Frontal cortex (tissue), 4 donors: ENCODE measurements around the gene ATP5ME. TPM values are rescaled to one million over a fixed set of nuclear protein-coding genes. Genes with fewer than 3 reads are reported as not detected.

Source experiments
- DNase-seq, 2 donors: peaks; one replicate each; pipeline ENCODE4 v3.0.0; 2012; ENCODE audit warnings: low spot score in 2 of 2
- FAIRE-seq: peaks from 2 replicates; lab custom pipeline; 2012; peaks lifted over from hg19 to GRCh38; lab: Jason Lieb, UNC
- total RNA-seq: library from RNA; depleted of rRNA; stranded (reverse); fragments of >200 nt; gene quantifications from one replicate; pipeline ENCODE4 v1.2.3, GENCODE V29; 2014
- donor health status: control.
- donor health status: control.
- donor health status: control.

Gene ATP5ME
- total RNA-seq, 1 donor from 2014 or later, result 70.9 TPM

DNA sequence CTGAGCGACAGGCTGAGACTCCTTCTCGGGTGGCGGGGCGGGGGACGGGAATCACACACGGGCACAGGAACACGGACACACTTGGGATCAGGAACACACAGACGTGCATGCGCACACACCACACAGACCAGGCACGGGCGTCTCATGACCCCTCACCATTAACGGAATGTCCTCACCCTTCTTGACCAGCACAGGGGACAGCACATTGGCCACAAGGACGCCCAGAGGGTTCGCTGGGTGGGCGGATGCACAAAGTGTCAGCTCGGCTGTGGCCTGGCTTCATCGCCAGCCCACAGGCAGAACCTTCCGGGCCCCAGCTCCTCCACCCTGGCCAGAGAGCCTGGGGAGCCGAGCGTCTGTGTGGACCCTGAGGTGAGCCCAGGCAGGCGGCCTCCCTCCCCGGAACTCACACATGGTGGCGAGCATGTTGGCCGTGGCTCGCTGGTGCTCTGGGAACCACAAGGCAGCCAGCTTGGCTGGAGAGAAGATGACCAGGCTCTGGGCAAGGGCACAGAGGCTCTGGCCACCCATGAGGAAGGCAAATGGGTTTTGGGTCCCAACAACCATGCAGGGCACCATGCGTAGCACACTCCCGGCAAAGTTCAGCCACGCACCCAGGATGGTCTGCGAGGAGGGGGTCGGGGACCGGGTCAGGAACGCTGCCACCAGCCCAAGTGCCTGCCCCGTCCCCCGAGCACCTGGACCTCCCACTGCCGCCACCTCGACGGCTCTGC is 11.8 kb upstream of the ATP5ME start:
- DNase-seq (no peak), FAIRE-seq (no peak)

DNA sequence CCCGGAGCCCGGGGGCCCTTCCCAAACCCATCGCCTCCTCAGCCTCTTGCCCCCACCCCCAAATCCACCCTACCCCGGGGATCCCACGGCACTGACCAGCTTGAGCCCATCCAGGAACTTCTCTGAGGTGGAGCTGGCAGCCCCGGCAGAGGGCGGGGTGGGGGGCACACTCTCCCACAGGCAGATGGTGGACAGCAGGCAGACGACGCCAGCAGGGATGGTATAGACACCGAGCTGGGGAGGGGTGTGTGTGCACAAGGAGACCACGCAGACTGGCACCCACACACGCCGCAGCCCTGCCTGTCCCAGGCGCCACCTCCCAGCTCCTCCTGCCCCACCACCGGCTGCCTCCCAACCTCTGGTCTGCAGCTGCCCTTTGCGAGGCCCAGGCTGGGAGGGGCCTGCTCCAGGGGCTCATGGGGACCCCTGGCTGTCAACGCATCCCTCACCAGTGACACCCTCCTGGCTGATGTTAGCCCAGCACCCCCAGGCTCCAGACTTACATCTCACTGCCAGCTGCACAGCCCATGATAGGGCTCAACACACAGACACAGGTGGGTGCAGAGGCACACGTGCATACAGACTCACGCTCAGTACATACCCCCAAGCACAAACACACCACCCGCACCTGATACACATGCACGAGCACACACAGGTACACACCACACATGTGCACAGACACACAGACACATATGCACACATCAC is 10.7 kb upstream of the ATP5ME start:
- DNase-seq, result no peak
- FAIRE-seq, result no peak

DNA sequence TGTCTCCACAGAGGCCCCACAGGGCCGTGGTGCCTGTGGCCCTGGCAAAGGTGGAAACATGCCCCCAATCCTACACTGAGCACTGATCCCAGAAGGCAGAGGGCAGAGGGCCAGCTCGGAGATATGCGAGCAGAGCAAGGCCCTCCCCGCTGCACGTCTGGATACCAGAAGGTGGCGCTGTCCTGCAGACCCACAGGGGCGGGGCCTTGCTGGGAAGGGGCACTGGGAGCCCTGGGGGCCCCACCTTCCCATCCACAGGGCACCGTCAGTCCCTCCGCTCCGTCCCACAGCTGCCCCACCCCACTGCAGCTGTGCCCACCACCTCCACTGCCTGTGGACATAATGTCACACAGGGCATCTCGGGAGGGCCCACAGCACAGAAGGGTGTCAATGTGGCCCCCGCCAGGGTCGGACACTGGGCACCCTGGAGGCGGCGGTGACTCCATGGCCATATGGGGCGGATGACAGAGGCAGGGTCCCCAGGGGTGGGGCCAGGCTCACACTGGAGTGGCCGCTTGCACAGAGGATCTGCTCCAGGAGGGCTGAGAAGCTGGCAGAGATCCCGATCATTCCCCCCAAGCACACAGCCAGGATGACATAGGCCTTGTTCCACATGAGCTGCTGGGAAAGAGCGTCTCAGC is 10.0 kb upstream of the ATP5ME start:
- no peak for FAIRE-seq
- peak; percentile 73 to 83 for DNase-seq

DNA sequence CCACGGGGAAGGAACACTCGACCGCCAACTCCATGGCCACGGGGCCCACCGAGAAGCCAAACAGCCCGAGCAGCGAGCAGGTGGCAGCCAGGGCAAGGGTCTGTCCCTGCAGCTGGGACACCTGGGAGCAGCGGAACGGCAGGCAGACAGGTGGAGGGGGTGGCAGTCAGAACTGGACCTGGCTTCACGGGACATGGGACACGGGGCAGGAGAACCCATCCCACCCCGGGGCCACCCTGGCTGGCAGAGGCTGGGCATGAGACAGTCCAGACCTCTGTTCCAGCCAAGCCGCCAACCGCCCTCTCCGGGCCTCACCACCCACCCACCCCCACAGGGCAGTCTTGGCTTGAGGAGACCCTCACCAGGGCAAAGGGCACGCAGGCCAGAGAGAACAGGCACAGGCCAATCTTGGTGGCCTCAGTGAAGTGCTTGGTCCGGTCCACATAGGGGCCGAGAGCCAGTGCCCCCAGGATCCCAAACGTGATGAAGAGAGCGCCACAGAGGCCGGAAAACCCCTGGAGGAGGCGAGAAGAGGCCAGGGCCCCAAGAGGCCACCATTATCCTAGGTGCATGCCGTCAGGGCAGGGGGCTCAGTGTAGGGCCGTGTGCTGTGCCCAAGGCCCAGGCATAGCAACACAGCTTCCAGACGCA is 9.3 kb upstream of the ATP5ME start:
- no peak for DNase-seq
- FAIRE-seq, result no peak

DNA sequence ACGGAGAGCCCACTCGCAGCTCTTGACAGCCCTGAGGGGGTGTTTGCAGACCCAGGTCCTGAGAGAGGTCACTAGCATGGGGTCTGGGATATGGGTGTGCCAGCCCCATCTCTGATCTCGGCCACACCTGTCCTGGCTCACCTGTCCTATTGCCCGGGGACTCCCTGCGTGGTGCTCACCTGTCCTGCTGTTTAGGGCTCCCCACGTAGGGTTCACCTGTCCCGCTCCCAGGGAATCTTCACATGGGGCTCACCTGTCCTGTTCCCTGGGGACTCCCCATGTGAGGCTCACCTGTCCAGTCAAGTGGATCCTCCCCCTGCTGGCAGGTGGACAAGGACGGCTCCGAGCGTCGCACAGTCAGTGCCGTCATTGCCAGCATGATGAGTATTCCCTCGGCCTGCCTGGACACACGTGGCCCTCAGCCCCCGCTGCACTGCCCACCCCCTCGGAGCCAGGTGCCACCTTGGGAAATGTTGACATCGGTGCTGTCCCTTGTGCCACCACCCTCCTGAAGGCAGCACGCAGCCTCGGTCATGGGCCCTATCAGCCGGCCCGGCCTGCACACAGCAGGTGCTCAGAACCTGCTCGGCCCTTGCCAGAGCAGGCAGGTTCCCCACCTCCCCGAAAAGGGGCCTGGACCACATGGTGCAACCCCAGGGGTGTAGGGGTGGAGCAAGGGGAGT is 8.6 kb upstream of the ATP5ME start:
- DNase-seq (no peak), FAIRE-seq (no peak)

DNA sequence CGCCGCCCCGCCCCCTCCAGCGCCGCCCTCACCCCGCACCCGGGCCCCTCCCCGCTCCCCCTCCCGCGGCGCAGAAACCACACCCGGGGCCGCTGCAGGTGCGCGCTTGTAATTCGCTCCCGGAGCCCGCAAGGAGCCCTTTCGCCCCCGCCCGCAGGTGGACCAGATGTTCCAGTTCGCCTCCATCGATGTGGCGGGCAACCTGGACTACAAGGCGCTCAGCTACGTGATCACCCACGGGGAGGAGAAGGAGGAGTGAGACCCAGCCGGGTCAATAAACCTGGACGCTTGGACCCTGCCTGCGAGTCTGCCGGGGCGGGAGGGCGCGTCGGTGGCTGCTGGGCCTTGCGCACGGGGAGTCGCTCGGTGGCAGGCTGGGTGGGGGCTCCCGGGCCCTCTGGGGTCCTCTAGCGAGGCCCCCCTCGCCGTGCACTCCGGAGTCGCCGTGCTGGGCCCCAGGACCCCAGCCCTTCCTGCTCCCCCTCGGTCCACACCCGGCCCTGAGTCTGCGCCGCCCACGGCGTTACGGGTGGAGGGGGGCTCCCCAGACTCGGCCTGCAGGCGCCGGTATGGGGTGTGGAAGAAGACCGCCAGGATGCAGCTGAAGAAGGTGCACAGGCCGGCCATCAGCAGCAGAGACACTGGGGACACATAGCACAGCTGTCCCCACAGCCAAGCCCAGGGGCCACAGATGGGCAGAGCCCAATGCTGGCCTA is 7.8 kb upstream of the ATP5ME start:
- FAIRE-seq (no peak), DNase-seq (no peak)

DNA sequence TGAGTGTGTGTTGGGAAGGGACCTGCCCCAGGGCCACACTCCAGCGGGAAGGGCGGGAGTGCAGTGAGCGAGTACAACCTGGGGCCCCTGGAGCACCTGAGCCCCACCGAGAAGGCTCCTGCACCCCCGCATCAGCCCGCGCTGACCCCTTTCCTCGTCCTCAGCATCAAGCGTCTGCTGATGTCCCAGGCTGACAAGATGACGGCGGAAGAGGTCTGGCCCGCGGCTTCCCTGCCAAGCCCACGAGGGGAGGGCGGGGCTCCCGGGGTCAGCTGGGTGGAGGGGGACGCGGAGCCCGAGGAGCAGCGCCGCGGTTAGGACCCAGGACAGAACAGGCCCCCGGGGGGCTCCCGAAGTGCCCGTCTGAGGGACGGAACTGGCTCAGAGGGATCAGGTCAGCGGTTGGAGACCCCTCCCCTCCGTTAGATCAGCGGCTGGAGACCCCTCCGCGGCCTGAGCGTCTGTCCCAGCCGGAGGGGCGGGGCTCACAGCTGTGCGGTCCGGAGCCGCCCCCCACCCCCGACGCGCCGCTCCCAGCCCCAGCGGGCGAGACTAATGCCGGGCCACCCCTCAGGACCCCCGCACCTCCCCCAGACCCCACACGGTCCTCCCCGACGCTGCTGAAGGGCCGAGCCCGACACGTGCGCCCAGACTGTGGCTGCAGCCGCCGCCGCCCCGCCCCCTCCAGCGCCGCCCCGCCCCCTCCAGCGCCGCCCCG is 7.0 kb upstream of the ATP5ME start:
- FAIRE-seq (no peak), DNase-seq (peak; percentile 67 to 68)

DNA sequence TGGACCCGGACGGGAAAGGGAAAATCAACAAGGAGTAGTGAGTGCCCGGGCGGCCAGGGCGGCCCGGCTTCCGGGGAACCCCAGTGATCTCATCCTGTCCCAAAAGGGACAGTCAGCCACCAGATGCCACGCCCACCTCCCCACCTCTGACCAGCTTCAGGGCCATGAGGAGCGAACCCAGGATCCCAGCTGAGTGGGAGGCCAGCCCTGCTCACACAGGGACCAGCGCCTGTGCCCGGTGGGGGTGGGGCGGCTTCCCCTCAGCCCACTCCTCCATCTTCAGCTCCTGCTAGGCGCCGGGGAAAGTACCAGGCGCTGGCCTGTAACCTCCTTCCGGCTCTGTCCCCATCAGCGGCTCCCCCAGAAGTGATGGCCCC is 6.5 kb upstream of the ATP5ME start:
- DNase-seq (no peak), FAIRE-seq (no peak)

DNA sequence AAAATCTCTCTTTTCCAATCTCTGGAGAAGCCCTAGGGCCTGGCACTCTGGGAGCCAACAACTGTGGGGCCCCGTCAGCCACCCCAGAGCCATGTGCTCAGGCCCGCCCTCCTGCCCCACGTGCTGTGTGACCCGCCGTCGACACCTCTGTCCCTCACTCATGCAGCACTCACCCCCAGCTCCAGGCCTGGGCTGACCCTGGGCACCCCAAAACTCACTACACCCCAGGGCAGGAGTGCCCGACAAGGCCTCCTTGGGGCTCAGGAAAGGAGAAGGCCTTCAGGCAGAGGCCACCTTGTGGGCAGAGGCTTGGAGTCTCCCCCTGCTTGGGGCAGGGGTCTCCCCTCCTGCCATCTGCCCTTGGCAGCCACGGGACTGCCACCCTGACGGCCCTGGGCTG is 6.0 kb upstream of the ATP5ME start:
- no peak for FAIRE-seq
- no peak for DNase-seq

DNA sequence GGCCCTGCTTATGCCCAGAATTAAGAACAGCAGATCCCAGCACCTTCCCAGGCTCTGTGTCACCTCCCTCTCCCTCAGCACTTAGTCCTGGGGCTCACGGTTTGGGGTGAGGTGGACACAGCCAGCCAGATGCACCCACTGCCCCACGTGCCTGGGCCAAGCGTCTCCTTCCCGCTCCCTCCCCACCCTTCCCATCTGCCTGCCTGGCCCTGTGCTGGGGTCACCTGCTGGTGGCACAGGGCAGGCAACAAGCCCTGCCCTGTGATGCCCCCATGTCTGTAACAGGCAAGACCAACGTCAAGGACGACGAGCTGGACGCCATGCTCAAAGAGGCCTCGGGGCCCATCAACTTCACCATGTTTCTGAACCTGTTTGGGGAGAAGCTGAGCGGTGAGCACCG is 5.6 kb upstream of the ATP5ME start:
- no peak for DNase-seq
- no peak for FAIRE-seq

DNA sequence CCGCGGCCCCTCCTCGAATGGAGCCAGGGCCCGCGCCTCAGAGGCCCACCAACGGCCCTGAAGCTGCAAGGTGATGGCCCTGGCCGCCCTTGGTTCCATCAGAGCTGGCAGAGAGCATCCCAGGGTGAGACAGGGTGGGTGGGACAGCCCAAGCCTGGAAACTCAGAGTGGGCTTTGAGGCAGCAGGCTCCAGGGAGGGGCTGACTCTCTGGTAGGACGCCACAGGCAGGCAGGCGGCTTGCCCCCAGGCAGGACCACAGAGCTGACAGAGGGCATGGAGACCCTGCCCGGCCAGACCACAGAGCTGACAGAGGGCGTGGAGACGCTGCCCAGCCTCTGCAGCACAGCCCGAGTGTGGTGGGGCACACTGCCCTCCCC is 5.0 kb upstream of the ATP5ME start:
- DNase-seq, result no peak
- no peak for FAIRE-seq

DNA sequence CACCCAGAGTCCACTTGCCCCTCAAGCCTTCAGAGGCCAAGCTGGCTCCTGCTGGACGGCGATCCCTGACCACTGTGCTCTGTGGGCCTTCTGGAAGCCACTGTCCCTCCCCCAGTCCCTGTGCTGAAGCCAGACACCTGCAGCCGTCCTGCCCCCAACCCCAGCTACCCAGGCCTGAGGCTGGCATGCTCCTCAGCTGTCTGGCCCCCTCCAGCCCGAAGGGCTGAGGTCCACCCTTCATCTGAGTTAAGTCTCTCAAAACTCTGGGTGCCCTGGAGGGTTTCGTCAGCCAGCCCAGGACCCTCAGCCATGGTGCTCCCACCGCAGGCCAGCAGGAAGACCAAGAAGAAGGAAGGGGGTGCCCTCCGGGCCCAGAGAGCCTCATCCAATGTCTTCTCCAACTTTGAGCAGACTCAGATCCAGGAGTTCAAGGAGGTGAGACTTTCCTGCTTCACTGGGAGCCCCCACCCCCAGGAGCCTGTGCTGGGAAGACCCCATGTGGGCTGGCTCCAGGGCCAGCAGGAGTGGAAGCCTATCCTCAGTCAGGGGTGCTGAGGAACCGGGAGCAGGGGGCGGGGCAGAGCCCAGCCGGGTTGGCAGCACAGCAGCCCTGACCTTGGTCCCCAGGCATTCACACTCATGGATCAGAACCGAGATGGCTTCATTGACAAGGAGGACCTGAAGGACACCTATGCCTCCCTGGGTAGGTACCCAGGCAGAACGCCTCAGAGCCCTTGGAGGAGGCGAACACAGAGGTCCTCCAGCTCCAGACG is 4.4 kb upstream of the ATP5ME start:
- DNase-seq (no peak), FAIRE-seq (no peak)

DNA sequence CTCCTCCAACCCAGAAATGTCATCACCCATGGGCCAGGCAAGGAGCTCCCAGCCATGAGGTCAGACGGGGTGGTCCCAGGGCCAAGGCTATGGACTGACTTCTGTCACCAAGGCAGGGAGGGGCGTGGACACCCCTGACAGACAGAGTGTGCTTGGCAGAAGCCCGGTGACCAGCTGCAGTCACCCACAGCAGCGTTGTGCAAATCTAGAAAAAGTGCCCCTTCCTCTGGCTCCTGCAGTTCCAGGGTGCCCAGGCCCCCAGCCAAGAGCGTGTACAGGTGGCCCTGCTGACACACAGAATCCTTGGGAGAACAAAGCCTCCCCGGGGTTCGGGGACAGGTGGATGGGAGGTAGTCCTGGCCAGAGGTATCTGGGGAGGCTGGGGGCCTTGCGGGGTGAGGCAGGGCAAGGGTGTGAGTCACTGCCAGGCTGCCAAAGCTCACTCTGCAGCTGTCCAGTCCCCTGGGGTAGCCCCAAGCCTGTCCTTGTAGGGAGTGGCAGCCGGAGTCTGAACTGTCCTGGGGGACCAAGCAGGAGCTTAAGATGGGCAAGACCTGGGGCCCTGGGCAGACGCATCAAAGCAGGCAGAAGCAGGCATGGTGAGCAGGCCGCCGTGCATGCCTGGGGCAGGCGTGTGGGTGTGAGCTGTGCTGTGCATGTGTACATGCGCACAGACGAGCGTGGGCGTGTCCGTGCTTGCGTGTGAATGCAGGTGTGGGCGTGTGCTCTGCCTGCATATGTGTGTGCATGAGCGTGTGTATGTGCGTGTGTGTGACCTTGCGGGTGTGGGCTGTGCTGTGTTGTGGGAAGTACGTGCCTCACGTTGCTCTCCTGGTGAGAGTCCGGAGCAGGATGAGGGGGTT is 3.6 kb upstream of the ATP5ME start:
- DNase-seq, result no peak
- FAIRE-seq, result no peak

DNA sequence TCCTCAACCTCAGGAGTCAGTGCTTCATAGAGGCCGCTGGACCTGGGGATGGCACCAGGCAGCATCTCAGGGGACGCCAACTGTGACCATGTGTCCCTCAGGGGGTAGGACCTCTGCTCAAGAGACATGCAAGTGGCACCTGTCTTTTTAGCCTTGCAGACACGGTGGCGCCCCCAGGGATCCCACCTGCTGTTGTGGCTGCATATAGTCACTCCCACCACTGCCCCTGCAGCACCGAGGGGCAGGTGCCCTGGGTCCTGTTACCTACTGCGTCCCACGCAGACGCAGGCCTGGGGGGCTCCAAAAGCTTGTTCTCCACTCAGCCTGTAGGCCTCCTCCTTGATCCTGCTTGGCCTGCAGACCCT is 2.8 kb upstream of the ATP5ME start:
- FAIRE-seq, result no peak
- no peak for DNase-seq

DNA sequence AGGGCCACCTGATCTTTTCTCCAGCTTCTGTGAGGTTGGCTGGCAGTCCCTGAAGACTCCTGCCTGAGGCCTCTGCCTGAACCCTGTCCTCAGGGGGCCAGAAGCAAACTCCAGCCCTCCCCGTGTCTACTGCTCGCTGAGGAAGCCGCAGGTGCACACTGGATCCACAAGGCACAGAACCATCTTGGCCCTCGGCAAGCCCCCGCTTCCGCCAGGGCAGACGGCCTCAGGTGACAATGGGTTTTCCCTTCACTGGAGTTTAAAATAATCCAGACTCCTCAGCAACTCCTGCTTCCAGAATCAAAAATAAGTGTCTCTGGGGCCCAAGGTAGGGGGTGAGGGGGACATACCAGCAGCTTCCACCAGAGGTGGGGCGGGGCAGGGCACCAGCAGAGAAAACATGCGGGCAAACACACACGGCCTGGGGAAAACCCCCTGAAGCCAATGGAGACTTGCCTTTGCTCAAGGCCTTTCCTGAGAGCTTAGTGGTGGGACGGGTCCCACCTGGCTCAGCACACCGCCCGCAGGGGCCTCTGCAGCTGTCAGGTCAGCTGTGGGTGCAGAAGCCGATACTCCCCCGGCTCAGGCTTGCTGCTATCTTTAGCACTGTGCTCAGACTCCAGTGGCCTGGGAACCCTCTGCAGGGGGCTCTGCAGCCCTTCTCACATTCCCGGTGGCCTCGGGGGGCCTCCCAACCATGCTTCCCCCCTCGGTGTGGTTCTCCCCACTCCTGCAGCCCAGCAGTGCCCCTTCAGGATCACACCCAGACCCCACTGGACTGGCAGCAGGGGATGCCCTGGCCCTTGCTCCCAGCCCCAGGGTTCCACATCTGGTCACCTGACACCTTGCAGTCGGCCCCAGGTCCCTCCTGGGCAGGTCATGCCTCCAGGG is 2.1 kb upstream of the ATP5ME start:
- no peak for DNase-seq
- FAIRE-seq, result no peak

DNA sequence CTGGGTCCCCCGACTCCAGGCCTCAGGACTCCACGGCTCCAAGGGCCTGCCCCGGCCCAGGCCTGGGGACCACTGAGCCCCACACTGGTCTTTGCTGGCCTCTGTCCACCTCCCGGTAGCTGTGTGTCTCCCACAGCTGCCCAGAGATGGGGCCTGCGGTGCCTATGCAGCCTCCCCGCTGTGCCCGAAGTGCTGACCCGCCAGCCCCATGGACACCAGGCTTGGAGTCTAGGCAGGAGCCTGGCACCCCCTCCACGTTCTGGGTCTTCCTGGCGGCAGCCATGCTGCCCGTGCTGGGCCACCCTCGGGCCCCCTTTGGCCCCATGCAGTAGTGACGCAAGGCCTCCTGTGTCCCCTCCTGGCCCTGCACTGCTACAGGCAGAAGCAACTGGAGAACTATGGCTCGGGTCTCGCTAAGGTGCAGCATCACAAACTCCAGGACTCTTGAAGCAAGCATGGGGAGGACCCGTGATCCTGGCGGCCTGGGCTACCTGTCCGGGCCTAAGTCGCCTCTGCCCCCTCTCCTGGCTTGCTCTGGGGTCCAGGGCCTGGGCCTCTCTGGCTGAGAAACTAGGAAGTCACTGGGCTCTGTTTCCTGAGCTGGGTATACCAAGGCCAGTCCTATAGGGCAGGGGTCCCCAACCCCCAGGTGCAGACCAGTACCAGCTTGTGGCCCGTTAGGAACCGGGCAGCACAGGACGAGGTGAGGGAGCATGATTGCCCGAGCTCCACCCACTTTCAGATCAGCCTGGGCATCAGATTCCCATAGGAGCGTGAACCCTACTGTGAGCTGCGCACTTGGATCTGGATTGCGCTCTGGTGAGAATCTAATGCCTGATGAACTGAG is 1.2 kb upstream of the ATP5ME start:
- FAIRE-seq, result no peak
- no peak for DNase-seq
